HT1080 (cell line): ENCODE results near the gene SEM1. TPM values are rescaled to one million over a fixed set of nuclear protein-coding genes. Genes with fewer than 3 reads are reported as not detected.
"Not testable (repeated sequence)": the region's sequence is repeated elsewhere in the genome, so short reads cannot be mapped to it uniquely, and the experiment has no call there.

Experiments
- DNase-seq: peaks from one replicate; pipeline ENCODE4 v3.0.0-alpha.2; 2015; ENCODE audit warnings: low read depth
- total RNA-seq: library from RNA; depleted of rRNA; stranded (reverse); fragments of >200 nt; shearing (Covaris generic); gene quantifications from 2 replicates; pipeline ENCODE4 v1.2.3, GENCODE V29; 2014

SEM1 gene
- total RNA-seq, 1 experiment from 2014 or later: 152 TPM

DNA sequence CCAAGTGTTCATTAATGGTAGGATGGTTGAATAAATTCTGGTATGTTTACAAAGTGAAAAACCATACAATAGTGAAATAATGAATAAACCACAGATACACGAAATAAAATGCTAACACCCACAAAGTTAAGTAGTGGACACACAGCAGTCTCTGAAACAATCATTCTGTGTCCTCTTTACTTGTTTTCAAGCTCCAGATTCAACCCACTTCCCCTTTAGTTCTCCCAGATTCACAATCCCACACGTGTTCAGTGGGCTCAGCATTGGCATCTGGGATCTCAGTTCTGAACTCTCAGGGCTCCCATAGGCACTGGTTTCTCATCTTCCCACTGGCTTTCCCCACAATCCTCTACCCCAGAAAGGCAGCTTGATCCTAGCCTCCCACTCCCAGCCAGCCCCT, 44.9 kb downstream of the SEM1 start:
- DNase-seq: no peak

- no peak for DNase-seq
Observed at GRCh38 chr7:96663871-96664445, 45.7 kb downstream of the SEM1 start.

DNA sequence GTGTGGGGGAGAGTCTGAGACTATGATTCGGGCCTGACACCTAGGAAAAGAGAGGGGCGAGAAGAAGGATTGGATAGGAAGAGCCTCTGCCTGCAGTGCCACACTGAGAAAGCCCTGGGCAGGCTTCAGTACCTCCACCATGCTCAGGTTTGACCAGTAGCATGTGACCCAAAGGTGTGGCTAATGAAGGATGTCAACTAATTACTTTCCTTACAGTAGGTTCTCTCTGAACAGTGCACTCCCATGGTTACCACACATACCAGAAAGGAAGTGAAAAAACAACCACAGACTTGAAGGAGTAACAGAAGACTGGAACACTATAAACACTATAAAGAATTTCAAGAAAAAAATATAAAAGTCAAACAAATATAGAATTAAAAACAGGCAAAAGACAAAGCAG, 46.2 kb downstream of the SEM1 start:
- no peak for DNase-seq

- DNase-seq: not testable (repeated sequence)
Observed at GRCh38 chr7:96662151-96662550, 47.5 kb downstream of the SEM1 start.

GRCh38 chr7:96658022-96658412, 51.6 kb downstream of the SEM1 start:
- no peak for DNase-seq

DNA sequence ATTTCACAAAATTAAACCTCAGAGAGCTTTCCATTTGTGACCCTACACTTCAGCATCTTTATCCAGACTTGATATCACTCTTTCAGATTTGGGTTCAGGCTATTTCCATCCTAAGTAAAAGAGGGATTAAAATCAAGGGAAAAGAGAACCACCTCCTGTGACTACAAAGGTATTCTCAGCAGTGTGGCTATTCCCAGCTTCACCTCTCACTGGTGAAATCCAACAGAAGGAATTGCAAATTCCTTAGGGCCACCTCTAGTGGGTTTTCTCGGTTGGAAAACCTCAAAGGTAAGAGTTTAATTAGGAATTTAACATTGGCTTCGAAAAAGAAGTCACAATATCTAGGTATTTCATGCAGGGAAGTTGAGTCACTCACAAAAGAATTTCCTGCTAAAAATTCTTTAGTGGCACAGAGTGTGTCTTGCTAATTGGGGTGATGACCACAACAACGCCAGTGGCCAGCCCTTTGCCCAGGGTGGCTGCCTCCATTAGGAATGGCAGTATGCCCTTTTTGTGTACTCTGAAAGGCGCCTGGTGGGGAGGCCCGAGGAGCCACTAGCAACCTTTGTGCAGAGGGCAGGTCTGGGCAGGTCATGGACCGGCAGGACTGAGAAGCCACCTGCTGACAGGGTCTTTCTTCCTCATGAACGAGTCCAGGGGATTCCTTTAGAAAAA, 52.2 kb downstream of the SEM1 start:
- DNase-seq: peak; percentile 13

DNA sequence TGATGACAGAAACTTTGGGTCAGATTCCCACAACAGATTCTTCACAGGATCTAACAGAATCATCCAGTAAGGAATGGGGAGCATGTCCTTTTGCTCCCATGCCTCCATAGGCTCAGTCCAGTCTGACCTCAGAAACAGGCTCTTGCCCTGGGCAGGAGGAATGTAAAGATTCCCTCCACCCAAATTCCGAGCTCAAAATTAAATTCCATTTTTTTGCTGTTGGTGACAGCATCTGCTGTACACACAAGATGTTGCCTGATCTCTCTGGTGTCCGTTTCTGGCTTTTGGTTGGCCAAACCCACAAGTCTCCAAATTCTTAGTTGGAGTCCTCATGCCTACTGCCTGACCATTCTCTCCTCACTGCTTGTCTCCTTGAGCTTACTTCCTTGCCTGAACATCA, 53.7 kb downstream of the SEM1 start:
- no peak for DNase-seq

GRCh38 chr7:96654630-96655188, 54.9 kb downstream of the SEM1 start:
- no peak for DNase-seq

GRCh38 chr7:96649981-96650380, 59.7 kb downstream of the SEM1 start:
- no peak for DNase-seq

DNA sequence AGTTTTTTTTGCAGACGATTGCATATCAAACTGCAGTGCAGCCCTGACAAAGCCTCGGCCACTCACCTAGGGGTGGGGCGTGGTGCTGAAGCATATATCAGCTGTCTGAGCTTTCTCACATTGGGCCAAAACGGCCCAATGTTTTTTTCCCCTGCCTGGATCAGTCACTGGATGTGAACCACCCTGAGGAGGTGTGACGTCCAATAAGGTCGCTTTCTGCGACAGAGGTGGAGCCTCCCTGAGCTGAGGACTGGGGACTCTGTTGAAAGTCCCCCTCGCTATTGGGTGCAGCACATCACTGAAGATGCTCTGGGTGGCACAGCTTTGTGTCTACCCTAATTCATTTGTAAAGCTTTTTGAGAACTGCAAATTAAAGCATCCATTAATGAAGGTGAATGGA, 60.9 kb downstream of the SEM1 start:
- no peak for DNase-seq

DNA sequence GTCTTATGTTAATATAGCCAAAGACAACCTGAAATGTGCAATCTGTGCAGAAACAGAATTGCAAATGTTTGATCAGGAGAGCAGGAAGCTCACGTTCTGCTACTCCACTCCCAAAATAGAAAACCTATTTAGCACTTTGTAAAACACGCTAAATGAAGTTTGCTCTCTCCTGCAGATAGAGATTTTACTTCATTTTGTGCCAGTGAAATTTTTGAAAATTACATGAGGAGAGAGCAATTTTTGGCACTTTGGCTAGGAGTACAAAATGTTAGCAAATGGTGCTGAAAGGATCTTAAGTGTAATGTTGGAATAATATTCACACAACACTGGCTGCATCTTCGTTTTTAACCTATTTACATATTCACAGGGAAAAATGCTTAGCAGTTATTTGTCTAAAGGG, 61.9 kb downstream of the SEM1 start:
- no peak for DNase-seq

DNA sequence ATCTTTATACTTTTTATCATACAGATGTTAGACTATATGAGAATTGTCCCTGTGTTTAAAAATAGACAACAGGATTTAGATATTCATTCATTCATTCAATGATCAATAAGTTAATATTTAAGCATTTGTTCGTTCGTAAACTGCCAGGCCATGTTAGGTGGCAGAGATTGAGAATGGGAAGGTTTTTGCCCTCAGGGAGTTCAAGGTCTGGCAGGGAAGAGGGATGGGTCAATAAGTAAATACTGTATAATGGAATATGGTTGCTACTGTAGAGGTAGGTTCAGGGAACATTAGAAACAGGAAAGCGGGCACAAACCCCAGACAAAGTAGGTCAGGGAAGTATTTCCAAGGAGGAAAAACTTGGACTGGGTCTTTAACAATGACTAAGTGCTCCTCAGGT, 64.6 kb downstream of the SEM1 start:
- DNase-seq: no peak

DNA sequence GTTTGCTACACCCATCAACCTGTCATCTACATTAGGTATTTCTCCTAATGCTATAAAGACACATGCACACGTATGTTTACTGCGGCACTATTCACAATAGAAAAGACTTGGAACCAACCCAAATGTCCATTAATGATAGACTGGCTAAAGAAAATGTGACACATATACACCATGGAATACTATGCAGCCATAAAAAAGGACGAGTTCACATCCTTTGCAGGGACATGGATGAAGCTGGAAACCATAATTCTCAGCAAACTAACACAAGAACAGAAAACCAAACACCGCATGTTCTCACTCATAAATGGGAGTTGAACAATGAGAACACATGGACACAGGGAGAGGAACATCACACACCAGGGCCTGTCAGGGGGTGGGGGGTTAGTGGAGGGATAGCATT, 66.2 kb downstream of the SEM1 start:
- DNase-seq: not testable (repeated sequence)

GRCh38 chr7:96640054-96640453, 69.6 kb downstream of the SEM1 start:
- DNase-seq: no peak
